ENCODE measurements around the gene ZCCHC2. TPM values are rescaled to one million over a fixed set of nuclear protein-coding genes. Genes with fewer than 3 reads are reported as not detected.

ZCCHC2 gene
- total and polyA plus RNA-seq, 2 donors (not counting 3 experiments of a cell fraction or from before 2014, with no cell fraction given), result 16.2 to 27.2 TPM

DNA sequence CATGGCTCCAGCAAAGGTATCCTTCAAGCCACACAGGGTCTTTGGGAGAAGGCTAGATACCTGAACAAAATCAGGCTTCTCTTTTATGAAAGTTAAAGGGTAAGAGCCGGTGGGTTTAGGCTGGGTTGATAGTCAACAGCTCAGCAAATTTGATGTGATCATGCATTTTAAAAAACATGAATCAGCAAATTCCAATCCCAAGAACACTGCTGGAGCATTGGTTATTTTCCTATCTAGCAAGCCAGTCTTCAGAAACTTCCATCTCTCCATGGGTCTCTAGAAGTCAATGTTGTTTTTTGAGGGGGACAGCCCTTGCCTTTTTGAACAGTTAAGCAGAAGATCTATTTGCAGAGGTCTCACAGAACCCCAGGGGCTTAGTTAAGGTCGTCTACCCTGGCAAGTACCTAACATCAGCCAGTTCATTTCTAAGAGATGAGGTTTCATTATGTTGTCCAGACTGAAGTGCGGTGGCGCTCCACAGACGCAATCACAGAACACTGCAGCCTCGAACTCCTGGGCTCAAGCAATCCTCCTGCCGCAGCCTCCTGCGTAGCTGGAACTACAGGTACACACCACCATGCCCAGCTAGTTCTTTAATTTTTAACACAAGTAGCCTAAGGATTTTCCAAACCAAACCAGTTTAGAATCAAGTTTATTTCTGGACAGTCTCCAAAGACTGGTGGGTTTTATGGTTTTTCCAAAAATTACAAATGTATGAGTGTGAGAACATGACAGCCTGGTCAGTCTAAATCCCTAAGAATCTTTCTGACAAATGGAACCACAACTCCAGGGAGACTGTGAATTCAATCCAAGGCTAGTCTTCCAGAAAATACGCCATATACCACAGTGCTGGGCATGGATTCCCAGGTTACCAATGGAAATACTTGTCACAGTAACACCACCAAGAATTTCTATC lies 4.1 kb upstream of the ZCCHC2 start:
- no peak for DNase-seq (ENCODE audit: low read depth, low spot score)
- Histone ChIP-seq H3K27me3 (ENCODE audit: control insufficient read depth in 2 of 2, insufficient read depth in 2 of 2, low read length in 2 of 2) (no peaks in the 10 kb centered on the region), H3K4me2 (ENCODE audit: insufficient read depth, low read length) (no peak overlapping the region), H3K79me2 (ENCODE audit: control insufficient read depth, insufficient read depth, low read length) (peaks cover 2% of the 10 kb centered on the region), H3K4me3 (replicated peaks in 1 of 3; ENCODE audit: insufficient read depth in 1 of 3, low read depth in 1 of 3, low read length in 3 of 3) (no peak overlapping the region), H3K9me1 (replicated peaks; ENCODE audit: control insufficient read depth, extremely low read depth, insufficient read depth, low read length) (no peaks in the 10 kb centered on the region), H3K27ac (ENCODE audit: insufficient read depth, low read depth, low read length) (no peak overlapping the region), H4K20me1 (replicated peaks; ENCODE audit: control insufficient read depth, extremely low read depth, insufficient read depth, low read length) (no peaks in the 10 kb centered on the region), H3K9me3 (replicated peaks; ENCODE audit: control insufficient read depth, insufficient read depth, low read length) (no peaks in the 10 kb centered on the region), H3K9ac (replicated peaks; ENCODE audit: extremely low read depth, insufficient read depth, low read length) (no peak overlapping the region), H2AFZ (ENCODE audit: low read depth, low read length) (no peak overlapping the region), H3K4me1 (ENCODE audit: control insufficient read depth, extremely low read depth, insufficient read depth, low read length) (peaks cover 7% of the 10 kb centered on the region), H3K36me3 (ENCODE audit: control insufficient read depth in 2 of 2, extremely low read depth in 1 of 2, insufficient read depth in 2 of 2, low read length in 2 of 2) (no peaks in the 10 kb centered on the region)
- intact Hi-C loops (cut with micrococcal nuclease), result no loop called here
- BruUV-seq (replicated peaks), result no TSS peak
- TF ChIP-seq, protein P1, sequence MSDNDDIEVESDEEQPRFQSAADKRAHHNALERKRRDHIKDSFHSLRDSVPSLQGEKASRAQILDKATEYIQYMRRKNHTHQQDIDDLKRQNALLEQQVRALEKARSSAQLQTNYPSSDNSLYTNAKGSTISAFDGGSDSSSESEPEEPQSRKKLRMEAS (IDR thresholded peaks at IDR 0.05; ENCODE audit: insufficient read depth, insufficient read length), result no peak
- TF ChIP-seq JUN (IDR thresholded peaks at IDR 0.05; ENCODE audit: borderline replicate concordance, insufficient read depth, insufficient read length, low read depth), result no peak
- no peak for TF ChIP-seq POLR2A (IDR thresholded peaks at IDR 0.05; ENCODE audit: low read depth, low read length)
- TF ChIP-seq EZH2 (IDR thresholded peaks at IDR 0.05; ENCODE audit: borderline replicate concordance, low read depth, low read length, severe bottlenecking), result no peak
- TF ChIP-seq MYC (IDR thresholded peaks at IDR 0.05; ENCODE audit: low read depth, low read length), result no peak
- no peak for TF ChIP-seq FOS (IDR thresholded peaks at IDR 0.05; ENCODE audit: borderline replicate concordance, insufficient read depth, low read length)
- TF ChIP-seq POLR2AphosphoS5 (IDR thresholded peaks at IDR 0.05; ENCODE audit: insufficient read depth, low read depth, low read length), result no peak
- no peak for TF ChIP-seq GATA2 (IDR thresholded peaks at IDR 0.05; ENCODE audit: insufficient read depth, insufficient read length, low read depth, low read length)
- TF ChIP-seq, protein P2, sequence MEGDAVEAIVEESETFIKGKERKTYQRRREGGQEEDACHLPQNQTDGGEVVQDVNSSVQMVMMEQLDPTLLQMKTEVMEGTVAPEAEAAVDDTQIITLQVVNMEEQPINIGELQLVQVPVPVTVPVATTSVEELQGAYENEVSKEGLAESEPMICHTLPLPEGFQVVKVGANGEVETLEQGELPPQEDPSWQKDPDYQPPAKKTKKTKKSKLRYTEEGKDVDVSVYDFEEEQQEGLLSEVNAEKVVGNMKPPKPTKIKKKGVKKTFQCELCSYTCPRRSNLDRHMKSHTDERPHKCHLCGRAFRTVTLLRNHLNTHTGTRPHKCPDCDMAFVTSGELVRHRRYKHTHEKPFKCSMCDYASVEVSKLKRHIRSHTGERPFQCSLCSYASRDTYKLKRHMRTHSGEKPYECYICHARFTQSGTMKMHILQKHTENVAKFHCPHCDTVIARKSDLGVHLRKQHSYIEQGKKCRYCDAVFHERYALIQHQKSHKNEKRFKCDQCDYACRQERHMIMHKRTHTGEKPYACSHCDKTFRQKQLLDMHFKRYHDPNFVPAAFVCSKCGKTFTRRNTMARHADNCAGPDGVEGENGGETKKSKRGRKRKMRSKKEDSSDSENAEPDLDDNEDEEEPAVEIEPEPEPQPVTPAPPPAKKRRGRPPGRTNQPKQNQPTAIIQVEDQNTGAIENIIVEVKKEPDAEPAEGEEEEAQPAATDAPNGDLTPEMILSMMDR (IDR thresholded peaks at IDR 0.05; ENCODE audit: extremely low read depth in 1 of 2, insufficient read depth in 1 of 2, low read depth in 1 of 2, low read length in 2 of 2), result no peak
- dilution Hi-C loops (cut with MboI; ENCODE audit: extremely low pct_ligation_motif_present, low sequenced_read_pairs), result no loop called here
- no peak for FAIRE-seq
- CTCF ChIA-PET, result no interaction called here
- POLR2A ChIA-PET, result no interaction called here

Data from endothelial cell of umbilical vein (primary cell).